ENCODE results near the gene PGAM5.
"Not testable (repeated sequence)": the region's sequence is repeated elsewhere in the genome, so short reads cannot be mapped to it uniquely, and the experiment has no call there.

The PGAM5 gene

DNA sequence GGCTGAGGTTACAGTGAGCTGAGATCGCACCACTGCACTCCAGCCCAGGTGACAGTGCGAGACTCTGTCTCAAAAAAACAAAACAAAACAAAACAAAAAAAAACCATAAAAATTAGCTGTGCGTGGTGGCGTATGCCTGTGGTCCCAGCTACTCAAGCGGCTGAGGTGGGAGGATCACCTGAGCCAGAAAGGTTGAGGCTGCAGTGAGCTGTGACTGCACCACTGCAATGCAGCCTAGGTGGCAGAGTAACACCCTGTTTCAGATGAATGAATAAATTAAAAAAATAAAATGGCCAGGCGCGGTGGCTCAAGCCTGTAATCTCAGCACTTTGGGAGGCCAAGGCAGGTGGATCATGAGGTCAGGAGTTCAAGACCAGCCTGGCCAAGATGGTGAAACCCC lies 43.0 kb downstream of the PGAM5 start:
- DNase-seq (ENCODE audit: low read depth): not testable (repeated sequence)

DNA sequence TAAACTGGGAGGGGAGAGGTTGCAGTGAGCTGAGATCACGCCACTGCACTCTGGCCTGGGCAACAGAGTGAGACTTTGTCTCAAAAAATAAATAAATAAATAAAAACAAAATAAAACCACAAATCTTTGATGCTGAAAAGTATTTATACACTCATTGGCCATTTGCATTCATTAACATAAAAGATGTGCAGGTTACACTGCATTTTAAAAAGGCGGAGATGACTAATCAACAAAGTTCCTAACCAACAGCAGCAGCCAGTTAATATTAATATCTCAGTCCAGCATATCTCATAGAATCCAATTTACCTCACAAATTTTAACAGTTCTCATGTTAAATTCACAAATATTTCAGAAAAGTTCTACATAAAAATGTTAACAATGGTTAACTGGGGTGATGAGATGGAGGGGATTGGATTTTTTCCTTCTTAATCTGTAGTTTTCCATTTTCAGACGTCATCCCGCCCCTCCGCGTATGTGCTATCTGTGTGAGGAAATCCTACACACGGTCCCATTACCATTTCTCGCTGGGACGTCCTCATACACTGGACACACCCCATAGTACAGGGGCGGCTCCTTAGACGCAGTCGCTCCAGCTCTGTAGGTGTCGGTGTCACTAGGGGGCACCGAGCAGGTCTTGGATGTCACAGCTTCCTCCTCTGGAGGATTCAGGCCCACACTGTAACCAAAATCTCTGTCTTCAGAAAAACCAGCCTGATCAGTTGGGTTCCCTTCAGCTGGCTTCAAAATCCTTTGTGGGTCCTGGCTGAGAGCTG lies 43.7 kb downstream of the PGAM5 start:
- DNase-seq (ENCODE audit: low read depth): no peak

- DNase-seq (ENCODE audit: low read depth): not testable (repeated sequence)
These were observed 48.2 kb downstream of the PGAM5 start for GRCh38 chr12:132758825-132759224.

DNA sequence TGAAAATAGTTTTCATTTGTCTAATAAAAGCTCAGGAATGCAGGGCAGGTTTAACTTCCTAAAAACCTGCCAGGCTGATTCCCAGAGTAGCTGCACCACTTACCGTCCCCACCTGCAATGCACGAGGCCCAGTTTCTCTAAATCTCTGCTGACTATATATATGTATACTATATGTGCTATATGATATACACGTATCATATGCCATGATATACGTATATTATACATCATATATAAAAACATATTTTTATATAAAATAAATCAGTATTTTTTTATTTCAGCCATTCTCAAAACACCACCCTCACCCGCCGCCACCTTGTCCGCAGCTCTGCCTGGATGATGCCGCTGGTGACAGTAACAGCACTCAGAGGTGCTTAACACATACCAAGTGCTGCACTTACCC lies 48.7 kb downstream of the PGAM5 start:
- no peak for DNase-seq (ENCODE audit: low read depth)

DNA sequence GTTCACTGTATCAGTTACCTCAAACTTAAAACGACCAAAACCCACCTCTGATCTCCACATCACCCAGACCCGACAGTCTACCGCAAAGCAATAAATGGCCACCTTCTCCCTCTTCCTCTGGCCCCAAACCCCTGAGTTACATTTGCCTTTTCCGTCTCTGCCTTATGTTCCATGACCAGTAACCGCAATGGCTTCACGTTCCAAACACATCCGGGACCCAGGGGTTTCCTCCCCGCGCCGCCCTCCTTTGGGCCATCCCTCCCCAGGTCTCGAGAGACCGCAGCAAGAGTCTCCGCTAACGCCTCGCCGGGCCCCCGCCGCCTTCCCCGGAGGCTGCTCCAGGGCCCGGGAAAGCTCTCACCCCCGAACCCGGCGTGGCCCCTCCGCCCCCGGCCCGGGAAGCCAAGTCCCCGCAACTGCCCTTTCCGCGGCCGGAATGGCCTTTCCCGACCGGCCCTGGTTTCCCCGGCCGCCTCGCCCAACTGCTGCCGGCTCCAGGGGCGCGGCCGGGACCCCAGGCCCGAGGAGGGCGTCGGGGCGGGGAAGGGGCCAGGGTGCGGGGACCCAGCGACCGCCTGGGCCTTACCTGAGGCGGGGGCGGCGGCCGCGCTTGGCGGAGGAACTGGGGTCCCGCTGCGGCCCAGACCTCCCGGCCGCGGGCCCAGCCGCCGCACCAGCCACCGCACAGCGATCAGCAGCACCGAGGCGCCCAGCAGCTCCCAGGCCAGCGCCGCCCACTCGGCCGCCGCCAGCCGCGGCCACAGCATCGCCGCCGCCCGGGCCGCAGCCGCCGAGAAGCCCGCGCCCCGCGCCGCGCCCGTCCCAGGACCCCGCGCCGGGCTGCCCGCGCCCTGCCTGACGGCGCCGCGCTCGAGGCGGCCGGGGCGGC lies 50.6 kb downstream of the PGAM5 start, which contains the start of gene ANKLE2:
TSS of gene ANKLE2 (minus strand) at position 801 of the 889 bp plus-strand sequence. CDS start at position 767, 34 bp downstream.
- DNase-seq (ENCODE audit: low read depth): peak; percentile 57

- DNase-seq (ENCODE audit: low read depth): peak; percentile 76
These were observed 51.4 kb downstream of the PGAM5 start for GRCh38 chr12:132761921-132762583.

DNA sequence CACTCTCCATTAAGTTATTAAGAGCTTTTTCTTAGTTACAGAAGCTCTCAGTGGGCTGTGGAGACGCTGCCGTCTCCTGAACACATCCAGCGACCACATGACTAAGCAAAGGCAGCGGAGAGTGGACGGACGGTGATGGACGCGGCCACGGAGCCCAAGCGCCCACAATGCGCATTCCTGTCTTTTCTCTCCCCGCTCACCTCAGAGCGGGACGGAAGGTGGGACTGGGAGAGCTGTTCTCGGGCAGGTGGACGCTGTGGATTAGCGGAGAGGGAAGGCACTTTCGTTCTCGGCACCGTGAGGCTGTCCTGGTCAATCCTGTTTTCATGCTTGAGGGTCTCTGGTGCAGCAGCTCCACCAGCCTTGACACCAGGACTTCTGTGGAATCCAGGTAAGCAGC lies 53.6 kb downstream of the PGAM5 start:
- DNase-seq (ENCODE audit: low read depth): no peak

DNA sequence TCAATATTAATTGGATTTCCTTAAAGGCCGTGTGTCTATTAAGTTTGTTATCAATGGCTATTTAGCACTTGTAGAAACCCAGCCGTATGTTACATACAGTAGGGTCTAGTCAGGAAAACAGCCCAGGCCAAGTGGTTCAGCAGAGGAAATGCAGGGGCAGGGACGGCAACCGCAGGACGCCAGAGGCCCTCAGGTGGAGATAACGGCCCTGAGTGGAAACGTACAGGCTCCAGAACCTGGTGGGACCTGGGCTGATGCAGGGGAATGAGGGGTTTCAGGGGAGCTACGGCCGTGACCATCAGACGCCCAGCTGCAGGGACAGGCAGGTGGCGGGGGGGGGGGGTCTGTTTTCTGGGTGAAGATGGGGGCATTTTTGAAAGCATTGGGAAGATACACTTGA lies 54.7 kb downstream of the PGAM5 start:
- DNase-seq (ENCODE audit: low read depth): no peak

- no peak for DNase-seq (ENCODE audit: low read depth)
These were observed 55.9 kb downstream of the PGAM5 start for GRCh38 chr12:132766380-132767085.

GRCh38 chr12:132771126-132771838 lies 60.6 kb downstream of the PGAM5 start:
- peak; percentile 5 for DNase-seq (ENCODE audit: low read depth)
